ENCODE results near the gene USP32.

USP32 gene

DNA sequence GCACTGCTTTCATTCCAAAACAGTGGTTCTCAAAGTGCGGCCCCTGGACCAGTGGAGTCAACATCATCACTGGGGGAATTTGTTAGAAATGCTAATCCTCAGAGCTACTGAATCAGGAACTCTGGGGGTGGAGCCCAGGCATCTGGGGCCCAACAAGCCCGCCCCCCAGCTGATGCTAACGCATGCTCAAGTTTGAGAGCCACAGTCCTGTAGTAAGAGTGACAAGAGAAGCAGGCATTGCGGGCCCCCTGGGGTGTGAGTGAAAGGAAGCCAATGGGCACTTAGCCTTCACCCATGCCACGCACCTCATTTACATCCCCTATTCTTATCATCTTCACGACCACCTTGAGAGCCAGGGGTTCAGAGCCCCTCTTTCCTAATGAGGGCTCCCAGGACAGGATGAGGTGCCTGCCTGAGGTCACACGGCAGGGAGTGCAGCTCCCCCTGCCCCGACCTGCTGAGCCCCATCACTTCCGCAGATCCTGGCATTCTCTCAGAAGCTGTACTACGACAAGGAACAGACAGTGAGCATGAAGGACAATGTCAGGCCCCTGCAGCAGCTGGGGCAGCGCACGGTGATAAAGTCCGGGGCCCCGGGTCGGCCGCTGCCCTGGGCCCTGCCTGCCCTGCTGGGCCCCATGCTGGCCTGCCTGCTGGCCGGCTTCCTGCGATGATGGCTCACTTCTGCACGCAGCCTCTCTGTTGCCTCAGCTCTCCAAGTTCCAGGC is 233.0 kb downstream of the USP32 start:
- H3K36me3 ChIP-seq (ENCODE audit: control insufficient read depth, insufficient read depth, low read length): no peaks in the 10 kb centered on the region
- no peak overlapping the region for H3K9ac ChIP-seq (ENCODE audit: low read length)
- no peak overlapping the region for H3K4me3 ChIP-seq (ENCODE audit: low read length)
- peaks cover 25% of the 10 kb centered on the region for H3K27me3 ChIP-seq (ENCODE audit: control insufficient read depth, insufficient read depth, low read length)
- H3K9me3 ChIP-seq (ENCODE audit: control insufficient read depth, low read length): no peaks in the 10 kb centered on the region
- peaks cover 11% of the 10 kb centered on the region for H3K4me1 ChIP-seq (ENCODE audit: control insufficient read depth, insufficient read depth, low read length)

DNA sequence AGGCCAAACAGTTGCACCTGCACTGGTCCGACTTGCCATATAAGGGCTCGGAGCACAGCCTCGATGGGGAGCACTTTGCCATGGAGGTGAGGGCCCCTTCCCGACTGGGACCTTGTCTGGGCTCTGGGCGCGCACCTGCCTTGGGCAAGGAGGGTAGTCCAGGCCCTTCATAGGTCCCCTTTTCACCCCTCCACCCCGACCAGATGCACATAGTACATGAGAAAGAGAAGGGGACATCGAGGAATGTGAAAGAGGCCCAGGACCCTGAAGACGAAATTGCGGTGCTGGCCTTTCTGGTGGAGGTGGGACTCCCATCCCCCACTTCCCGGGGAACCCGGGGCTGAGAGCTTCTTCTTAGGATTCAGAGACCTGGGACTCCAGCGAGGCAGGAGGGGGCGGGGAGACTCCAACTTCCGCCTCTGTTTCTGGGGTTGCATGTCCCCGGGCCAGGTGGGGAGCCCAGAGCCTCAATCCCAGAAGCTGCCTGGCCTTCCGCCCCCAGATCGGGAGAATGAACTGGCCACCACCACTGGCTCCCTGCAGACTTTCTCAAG is 234.4 kb downstream of the USP32 start:
- Histone ChIP-seq H3K36me3 (ENCODE audit: control insufficient read depth, insufficient read depth, low read length) (no peaks in the 10 kb centered on the region), H3K9ac (ENCODE audit: low read length) (no peak overlapping the region), H3K4me1 (ENCODE audit: control insufficient read depth, insufficient read depth, low read length) (peaks cover 11% of the 10 kb centered on the region), H3K4me3 (ENCODE audit: low read length) (no peak overlapping the region), H3K27me3 (ENCODE audit: control insufficient read depth, insufficient read depth, low read length) (peaks cover 28% of the 10 kb centered on the region), H3K9me3 (ENCODE audit: control insufficient read depth, low read length) (no peaks in the 10 kb centered on the region)

DNA sequence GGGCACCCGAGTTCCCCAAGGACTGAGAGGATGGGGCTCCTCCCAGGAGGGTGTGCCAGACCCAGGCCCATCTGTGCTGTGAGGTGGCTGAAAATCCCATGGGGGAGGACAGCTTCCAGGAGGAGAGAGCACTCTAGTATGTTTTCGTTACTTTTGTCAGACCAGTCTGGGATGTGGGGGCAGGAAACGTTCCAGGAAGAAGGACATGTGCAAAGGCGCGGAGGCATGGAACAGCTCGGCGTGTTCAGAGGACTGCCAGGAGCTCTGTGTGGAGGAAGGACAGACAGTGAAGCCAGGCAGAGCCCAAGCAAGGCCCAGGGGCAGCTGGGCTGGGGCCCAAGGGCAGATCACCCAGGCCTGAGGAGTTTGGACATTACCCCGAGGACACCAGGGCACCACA is 235.2 kb downstream of the USP32 start:
- Histone ChIP-seq H3K9ac (ENCODE audit: low read length) (no peak overlapping the region), H3K4me1 (ENCODE audit: control insufficient read depth, insufficient read depth, low read length) (peaks cover 3% of the 10 kb centered on the region), H3K4me3 (ENCODE audit: low read length) (no peak overlapping the region), H3K9me3 (ENCODE audit: control insufficient read depth, low read length) (no peaks in the 10 kb centered on the region), H3K27me3 (ENCODE audit: control insufficient read depth, insufficient read depth, low read length) (peaks cover 36% of the 10 kb centered on the region), H3K36me3 (ENCODE audit: control insufficient read depth, insufficient read depth, low read length) (no peaks in the 10 kb centered on the region)

DNA sequence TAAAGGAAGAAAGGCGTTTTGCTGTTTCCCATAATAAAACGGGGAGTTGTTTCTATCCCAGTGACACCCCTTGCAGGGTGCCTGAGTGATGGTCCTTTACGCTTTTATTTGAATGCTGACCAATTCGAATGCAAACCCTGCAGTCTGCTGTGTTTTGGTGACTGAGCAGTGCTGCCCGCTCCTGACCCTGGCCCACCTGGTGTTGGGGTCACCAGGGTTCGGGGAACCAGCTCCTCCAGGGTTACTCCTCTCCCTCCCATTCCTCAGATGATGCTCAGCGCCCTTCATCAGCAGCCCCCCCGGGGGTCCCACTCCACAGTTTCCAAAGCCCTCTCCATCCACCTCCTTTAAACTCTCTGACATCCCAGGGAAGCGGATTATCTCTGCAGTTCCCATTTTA is 236.1 kb downstream of the USP32 start:
- Histone ChIP-seq H3K36me3 (ENCODE audit: control insufficient read depth, insufficient read depth, low read length) (no peaks in the 10 kb centered on the region), H3K27me3 (ENCODE audit: control insufficient read depth, insufficient read depth, low read length) (peaks cover 42% of the 10 kb centered on the region), H3K9me3 (ENCODE audit: control insufficient read depth, low read length) (no peaks in the 10 kb centered on the region), H3K9ac (ENCODE audit: low read length) (no peak overlapping the region), H3K4me3 (ENCODE audit: low read length) (no peak overlapping the region), H3K4me1 (ENCODE audit: control insufficient read depth, insufficient read depth, low read length) (peaks cover 8% of the 10 kb centered on the region)

DNA sequence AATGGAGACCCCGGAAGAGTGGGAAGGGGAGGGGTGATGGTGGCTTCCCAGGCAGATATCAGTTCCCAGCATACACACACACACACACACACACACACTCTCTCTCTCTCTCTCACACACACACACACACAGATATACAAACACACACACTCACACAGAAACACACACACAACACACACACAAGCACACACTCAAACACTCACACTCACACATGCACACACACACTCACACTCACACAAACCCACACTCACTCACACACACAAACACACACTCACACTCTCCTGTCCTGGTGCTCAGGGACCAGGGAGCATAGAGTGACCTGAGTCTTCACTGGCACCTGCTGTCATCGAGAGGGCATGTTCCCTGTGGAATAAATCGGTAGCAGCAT is 236.5 kb downstream of the USP32 start:
- Histone ChIP-seq H3K4me1 (ENCODE audit: control insufficient read depth, insufficient read depth, low read length) (peaks cover 11% of the 10 kb centered on the region), H3K9me3 (ENCODE audit: control insufficient read depth, low read length) (no peaks in the 10 kb centered on the region), H3K4me3 (ENCODE audit: low read length) (no peak overlapping the region), H3K36me3 (ENCODE audit: control insufficient read depth, insufficient read depth, low read length) (no peaks in the 10 kb centered on the region), H3K9ac (ENCODE audit: low read length) (no peak overlapping the region), H3K27me3 (ENCODE audit: control insufficient read depth, insufficient read depth, low read length) (peaks cover 46% of the 10 kb centered on the region)

DNA sequence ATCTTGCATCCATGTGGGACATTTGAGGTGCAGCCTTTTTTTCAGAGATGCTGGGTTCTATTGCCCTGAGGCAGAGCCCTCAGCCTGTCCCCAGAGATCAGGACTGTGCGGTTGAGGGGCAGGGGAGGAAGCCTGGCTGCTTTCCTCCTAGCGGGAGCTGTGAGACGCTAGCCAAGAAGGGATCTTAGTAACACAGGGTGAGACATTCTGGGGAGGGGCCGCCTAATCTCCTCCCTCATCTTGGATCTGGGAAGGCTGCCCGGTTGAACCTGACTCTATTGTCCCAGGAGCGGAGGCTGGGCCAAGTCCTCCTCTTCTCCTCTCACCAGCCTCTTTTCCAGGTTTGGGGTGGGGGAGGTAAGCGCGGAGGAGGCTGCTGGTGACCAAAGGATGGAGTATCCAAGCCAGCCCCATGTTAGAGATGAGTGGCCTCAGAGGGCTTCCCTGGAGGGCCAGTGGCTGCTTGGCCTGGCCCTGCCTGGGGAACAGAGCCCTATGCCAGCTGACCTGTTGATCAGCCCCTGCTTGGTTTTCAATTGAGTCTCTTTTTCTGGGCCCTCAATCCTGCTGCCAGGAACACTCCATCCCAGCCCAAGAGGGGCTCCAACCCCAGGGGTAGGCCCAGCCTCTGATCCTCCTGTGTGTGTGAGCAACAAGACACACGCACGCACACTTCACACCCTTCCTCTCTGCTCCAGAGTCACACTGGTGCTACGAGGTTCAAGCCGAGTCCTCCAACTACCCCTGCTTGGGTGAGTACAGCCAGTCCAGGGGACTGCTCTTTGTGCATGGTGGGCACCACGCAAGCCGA is 237.1 kb downstream of the USP32 start:
- H3K4me3 ChIP-seq (ENCODE audit: low read length): no peak overlapping the region
- peaks cover 52% of the 10 kb centered on the region for H3K27me3 ChIP-seq (ENCODE audit: control insufficient read depth, insufficient read depth, low read length)
- H3K9me3 ChIP-seq (ENCODE audit: control insufficient read depth, low read length): no peaks in the 10 kb centered on the region

DNA sequence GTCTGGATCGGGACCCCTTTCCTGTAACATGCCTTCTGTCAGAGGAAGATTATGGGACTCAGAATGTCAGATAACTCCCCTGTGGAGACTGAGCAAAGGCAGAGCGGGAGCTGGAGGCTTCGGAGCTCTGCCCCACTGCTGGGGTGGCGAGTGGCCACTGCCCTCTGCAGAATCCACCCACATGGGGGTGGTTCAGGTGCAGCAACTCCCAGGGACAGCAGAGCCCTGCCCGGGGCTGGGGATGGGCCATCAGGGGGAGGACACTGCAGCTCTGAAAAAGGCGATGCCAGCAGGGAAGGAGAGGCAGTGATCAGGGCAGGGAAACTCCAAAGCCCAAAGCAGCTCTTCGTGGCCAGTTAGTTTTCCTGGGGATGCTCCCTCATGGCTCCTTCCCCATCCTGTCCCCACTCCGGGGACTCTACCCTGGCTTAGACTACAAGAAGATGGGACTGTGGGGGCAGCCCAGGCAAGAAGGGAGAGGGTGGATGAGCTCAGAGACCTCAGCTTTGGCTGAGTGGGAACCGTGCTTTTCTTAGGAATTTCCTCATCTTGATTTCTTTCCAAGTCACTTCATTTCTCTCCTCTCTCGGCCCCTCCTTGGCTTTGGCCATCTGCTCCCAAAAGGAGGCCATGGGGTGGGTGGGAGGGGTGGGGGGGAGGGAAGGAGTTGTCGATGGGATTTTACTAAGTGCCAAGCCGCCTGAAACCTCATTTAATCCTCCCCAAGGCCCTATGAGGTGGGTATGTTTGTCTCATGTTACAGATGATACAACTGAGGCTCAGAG is 238.1 kb downstream of the USP32 start:
- H3K9me3 ChIP-seq (ENCODE audit: control insufficient read depth, low read length): no peaks in the 10 kb centered on the region
- H3K4me1 ChIP-seq (ENCODE audit: control insufficient read depth, insufficient read depth, low read length): peaks cover 15% of the 10 kb centered on the region
- no peaks in the 10 kb centered on the region for H3K36me3 ChIP-seq (ENCODE audit: control insufficient read depth, insufficient read depth, low read length)
- H3K9ac ChIP-seq (ENCODE audit: low read length): no peak overlapping the region
- H3K4me3 ChIP-seq (ENCODE audit: low read length): no peak overlapping the region
- peaks cover 53% of the 10 kb centered on the region for H3K27me3 ChIP-seq (ENCODE audit: control insufficient read depth, insufficient read depth, low read length)

More for the DNA sequence above, 237.1 kb downstream of the USP32 start:
- H3K4me1 ChIP-seq (ENCODE audit: control insufficient read depth, insufficient read depth, low read length): peaks cover 13% of the 10 kb centered on the region
- H3K36me3 ChIP-seq (ENCODE audit: control insufficient read depth, insufficient read depth, low read length): no peaks in the 10 kb centered on the region
- H3K9ac ChIP-seq (ENCODE audit: low read length): no peak overlapping the region

DNA sequence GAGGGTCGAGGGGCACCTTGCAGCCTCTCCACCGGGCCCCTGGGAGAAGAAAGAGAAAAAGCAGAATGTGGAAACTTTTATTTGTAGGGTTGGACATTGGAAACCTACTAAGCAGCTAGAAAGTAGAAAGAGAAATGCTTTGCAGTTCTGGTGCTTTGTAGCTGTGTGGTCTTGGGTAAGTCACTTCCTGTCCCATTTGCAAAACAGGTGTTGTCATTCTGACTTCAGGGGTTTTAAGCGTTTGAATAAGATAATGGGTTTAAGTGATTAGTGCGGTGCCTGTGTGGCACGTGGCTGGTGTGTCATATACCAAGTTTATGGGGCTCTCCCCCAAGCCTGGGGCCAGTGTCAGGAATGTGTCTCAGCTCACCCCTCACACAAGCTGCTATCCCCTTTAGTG is 240.6 kb downstream of the USP32 start:
- no peaks in the 10 kb centered on the region for H3K36me3 ChIP-seq (ENCODE audit: control insufficient read depth, insufficient read depth, low read length)
- no peaks in the 10 kb centered on the region for H3K9me3 ChIP-seq (ENCODE audit: control insufficient read depth, low read length)
- H3K27me3 ChIP-seq (ENCODE audit: control insufficient read depth, insufficient read depth, low read length): peaks cover 72% of the 10 kb centered on the region
- H3K9ac ChIP-seq (ENCODE audit: low read length): no peak overlapping the region
- no peak overlapping the region for H3K4me3 ChIP-seq (ENCODE audit: low read length)
- H3K4me1 ChIP-seq (ENCODE audit: control insufficient read depth, insufficient read depth, low read length): peaks cover 15% of the 10 kb centered on the region

DNA sequence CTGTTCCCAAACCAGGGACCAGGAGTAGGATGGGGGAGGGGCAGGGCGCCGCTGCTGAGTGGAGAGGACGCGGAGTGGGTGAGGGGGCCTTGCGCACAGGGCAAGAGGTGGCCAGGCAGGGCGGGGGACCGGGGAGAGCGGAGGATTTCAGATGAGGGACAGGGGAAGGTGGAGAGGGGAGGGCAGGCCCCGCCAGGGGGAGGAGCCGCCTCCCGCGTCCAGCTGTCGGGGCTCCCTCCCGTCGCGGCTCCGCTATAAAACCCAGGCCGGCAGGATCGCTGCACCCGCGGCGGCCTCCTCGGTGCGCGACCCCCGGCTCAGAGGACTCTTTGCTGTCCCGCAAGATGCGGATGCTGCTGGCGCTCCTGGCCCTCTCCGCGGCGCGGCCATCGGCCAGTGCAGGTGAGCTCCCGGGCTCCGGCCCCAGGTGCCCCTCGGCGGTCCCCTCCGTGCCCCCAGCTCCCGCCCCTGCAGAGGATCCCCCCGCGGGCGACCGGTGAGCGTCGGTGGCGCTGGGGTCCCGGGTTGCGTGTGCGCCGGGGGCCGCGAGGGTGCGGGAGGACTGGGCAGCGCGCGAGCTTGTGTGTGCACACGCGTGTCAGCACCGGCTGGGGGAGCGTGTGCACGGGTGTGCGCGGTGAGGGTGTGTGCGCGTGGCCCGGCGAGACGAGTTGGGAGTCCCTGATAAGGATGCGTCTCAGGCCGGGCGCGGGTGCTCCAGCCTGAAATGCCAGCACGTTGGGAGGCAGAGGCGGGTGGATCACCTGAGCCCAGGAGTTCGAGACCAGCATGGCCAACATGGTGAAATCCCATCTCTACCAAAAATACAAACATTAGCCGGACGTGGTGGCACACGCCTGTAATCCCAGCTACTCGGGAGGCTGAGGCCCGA is 242.0 kb downstream of the USP32 start, which contains the start of gene CA4:
TSS of gene CA4 (plus strand) at position 283 of the 892 bp plus-strand sequence. CDS start at position 345, 62 bp downstream.
- Histone ChIP-seq H3K9ac (ENCODE audit: low read length) (peak within 1 kb of the TSS; percentile 15), H3K27me3 (ENCODE audit: control insufficient read depth, insufficient read depth, low read length) (peaks cover 79% of the 10 kb centered on the region), H3K9me3 (ENCODE audit: control insufficient read depth, low read length) (no peaks in the 10 kb centered on the region), H3K4me1 (ENCODE audit: control insufficient read depth, insufficient read depth, low read length) (peaks cover 15% of the 10 kb centered on the region), H3K4me3 (ENCODE audit: low read length) (no peak within 1 kb of the TSS), H3K36me3 (ENCODE audit: control insufficient read depth, insufficient read depth, low read length) (no peaks in the 10 kb centered on the region)

DNA sequence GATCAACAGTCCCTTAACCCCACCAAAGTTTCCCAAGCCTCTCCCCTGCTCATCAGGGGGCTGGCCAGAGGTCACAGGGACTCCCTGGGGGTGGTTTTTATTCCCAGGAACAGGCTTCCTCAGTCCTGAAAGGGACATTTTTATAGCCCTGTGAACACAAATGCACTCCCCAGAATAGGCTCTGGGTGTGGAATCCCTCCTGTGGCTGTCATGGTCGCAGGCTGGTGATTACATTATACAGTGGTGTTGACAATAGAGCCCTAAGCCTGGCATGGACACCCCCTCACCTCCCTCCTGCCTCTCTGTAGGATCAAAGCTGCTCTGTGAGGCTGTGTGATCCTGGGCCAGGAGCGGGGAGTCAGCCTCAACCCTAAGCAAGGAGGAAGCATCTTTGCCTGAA is 243.6 kb downstream of the USP32 start:
- Histone ChIP-seq H3K27me3 (ENCODE audit: control insufficient read depth, insufficient read depth, low read length) (peaks cover 81% of the 10 kb centered on the region), H3K4me3 (ENCODE audit: low read length) (no peak overlapping the region), H3K36me3 (ENCODE audit: control insufficient read depth, insufficient read depth, low read length) (no peaks in the 10 kb centered on the region), H3K4me1 (ENCODE audit: control insufficient read depth, insufficient read depth, low read length) (peaks cover 16% of the 10 kb centered on the region), H3K9me3 (ENCODE audit: control insufficient read depth, low read length) (no peaks in the 10 kb centered on the region), H3K9ac (ENCODE audit: low read length) (no peak overlapping the region)
